Muscle layer of colon (tissue), 2 donors: ENCODE data around the gene DCLK1.

ENCODE experiments used
- H3K27ac ChIP-seq: one replicate; pipeline ENCODE4 v1.7.0; 2013; ENCODE audit warnings: low read depth, mild to moderate bottlenecking, low read length, moderate library complexity
- H3K27me3 ChIP-seq, 2 donors: one replicate each; pipeline ENCODE4 v1.7.0; 2013; ENCODE audit warnings: low read length in 2 of 2, mild to moderate bottlenecking in 2 of 2; ENCODE audit not compliant: insufficient read depth in 2 of 2, control insufficient read depth in 1 of 2
- H3K36me3 ChIP-seq: one replicate; pipeline ENCODE4 v1.7.0; 2013; ENCODE audit warnings: mild to moderate bottlenecking, low read length; ENCODE audit not compliant: insufficient read depth
- H3K4me1 ChIP-seq: one replicate; pipeline ENCODE4 v1.7.0; 2013; ENCODE audit warnings: mild to moderate bottlenecking, low read length; ENCODE audit not compliant: insufficient read depth
- H3K4me3 ChIP-seq, 2 donors: one replicate each; pipeline ENCODE4 v1.7.0; 2013; ENCODE audit warnings: low read length in 2 of 2, low read depth in 1 of 2, mild to moderate bottlenecking in 1 of 2, moderate library complexity in 1 of 2
- H3K9ac ChIP-seq: one replicate; pipeline ENCODE4 v1.7.0; 2013; ENCODE audit warnings: low read length
- H3K9me3 ChIP-seq: one replicate; pipeline ENCODE4 v1.7.0; 2013; ENCODE audit warnings: mild to moderate bottlenecking, low read length
- donor health status: abdominal sarcoma.
- donor health status: Adenocarcinoma of cecum.

DCLK1 gene

DNA sequence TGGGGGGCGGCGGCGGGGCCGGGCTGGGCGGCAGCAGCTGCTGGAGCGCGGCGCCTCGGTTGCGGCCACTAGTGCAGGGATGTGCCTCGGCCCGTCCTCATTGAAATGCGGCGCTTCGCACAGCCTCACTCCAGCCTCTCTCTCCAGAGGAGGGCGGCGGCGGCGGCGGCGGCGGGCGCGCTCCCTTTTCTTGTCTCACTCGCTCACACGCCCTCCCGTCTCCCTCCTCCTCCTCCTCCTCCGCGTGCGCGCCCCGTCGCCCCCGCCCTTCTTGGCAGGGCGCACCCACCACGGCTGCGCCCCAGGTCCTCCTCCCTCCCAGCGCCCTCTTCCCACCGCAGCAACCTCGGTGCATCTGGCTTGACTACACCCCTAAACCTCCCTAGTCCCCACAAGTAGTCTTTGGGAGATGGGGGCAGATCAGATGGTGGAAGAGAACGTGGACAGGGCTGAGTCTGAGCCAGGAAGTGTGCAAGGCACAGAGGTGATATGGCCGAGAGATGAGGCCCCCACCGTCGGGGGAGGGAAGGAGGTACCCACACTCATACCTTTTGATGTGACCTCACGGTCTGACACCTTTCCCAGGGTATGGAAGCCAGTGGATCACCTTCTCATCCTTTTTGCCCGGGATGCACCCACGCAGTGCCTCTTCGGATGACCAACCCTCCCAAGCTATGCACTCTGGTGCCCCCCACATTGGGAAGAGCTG, at the start of gene DCLK1:
Gene DCLK1, minus strand, starts transcription at position 161 of the 709 bp plus-strand sequence.
- Histone ChIP-seq H3K27ac (peak within 1 kb of the TSS; percentile 2), H3K36me3 (no peaks in the 10 kb centered on the region), H3K4me3 (peak within 1 kb of the TSS; percentile 52 to 55), H3K4me1 (no peaks in the 10 kb centered on the region), H3K9ac (no peak within 1 kb of the TSS), H3K27me3 (no peaks in the 10 kb centered on the region), H3K9me3 (no peaks in the 10 kb centered on the region)

DNA sequence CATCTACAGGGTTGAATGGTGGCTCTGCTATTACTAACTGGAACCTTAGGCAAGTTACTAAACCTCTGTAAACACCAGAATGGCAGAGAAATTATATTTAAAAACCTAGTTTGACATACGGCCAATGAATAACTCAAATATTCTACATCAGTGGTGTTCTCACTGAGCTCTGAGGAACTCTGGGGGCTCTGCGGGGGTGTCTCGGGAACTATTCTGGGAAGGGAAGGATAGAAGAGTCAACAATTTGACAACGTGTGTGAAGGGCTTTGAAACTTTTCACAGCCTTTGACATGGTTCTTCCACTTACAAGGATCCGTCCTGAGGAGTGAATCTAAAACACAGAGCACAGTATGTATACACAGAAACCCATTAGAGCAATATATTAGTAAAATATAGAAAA, 44.4 kb upstream of the DCLK1 start:
- Histone ChIP-seq H3K9ac (no peak overlapping the region), H3K4me1 (no peaks in the 10 kb centered on the region), H3K27ac (no peak overlapping the region), H3K9me3 (no peaks in the 10 kb centered on the region), H3K27me3 (no peaks in the 10 kb centered on the region), H3K4me3 (no peak overlapping the region), H3K36me3 (no peaks in the 10 kb centered on the region)

GRCh38 chr13:36174923-36175322, 43.7 kb upstream of the DCLK1 start:
- H3K9me3 ChIP-seq, result no peaks in the 10 kb centered on the region
- H3K4me3 ChIP-seq, result no peak overlapping the region
- H3K27ac ChIP-seq, result no peak overlapping the region
- no peaks in the 10 kb centered on the region for H3K4me1 ChIP-seq
- H3K27me3 ChIP-seq, result no peaks in the 10 kb centered on the region
- no peak overlapping the region for H3K9ac ChIP-seq
- no peaks in the 10 kb centered on the region for H3K36me3 ChIP-seq

- Histone ChIP-seq H3K9ac (no peak overlapping the region), H3K4me1 (no peaks in the 10 kb centered on the region), H3K4me3 (no peak overlapping the region), H3K36me3 (no peaks in the 10 kb centered on the region), H3K9me3 (no peaks in the 10 kb centered on the region), H3K27me3 (no peaks in the 10 kb centered on the region), H3K27ac (no peak overlapping the region)
Observed at GRCh38 chr13:36173571-36174322, 42.6 kb upstream of the DCLK1 start.

DNA sequence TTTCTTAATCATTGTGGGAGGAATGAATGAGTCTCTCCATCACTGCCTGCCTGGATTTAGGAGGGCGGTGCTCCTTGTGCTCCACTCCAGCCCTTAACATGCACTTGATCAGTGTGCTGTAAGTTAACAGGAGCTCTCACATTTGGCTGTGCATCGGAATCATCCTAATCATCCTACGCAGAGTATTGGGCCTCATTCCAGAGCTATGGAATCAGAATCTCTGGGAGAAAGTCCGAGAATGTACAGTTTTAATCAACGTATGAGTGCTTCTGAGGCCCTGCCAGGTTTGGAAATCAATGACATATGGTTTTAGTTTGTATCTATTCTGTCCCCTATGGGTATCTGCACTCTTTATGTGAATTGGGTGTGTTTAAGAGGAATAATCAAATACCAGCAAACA, 34.9 kb upstream of the DCLK1 start:
- no peak overlapping the region for H3K4me3 ChIP-seq
- H3K27me3 ChIP-seq, result no peaks in the 10 kb centered on the region
- no peak overlapping the region for H3K9ac ChIP-seq
- peaks cover 6% of the 10 kb centered on the region for H3K4me1 ChIP-seq
- H3K27ac ChIP-seq, result no peak overlapping the region
- H3K9me3 ChIP-seq, result no peaks in the 10 kb centered on the region
- H3K36me3 ChIP-seq, result no peaks in the 10 kb centered on the region

DNA sequence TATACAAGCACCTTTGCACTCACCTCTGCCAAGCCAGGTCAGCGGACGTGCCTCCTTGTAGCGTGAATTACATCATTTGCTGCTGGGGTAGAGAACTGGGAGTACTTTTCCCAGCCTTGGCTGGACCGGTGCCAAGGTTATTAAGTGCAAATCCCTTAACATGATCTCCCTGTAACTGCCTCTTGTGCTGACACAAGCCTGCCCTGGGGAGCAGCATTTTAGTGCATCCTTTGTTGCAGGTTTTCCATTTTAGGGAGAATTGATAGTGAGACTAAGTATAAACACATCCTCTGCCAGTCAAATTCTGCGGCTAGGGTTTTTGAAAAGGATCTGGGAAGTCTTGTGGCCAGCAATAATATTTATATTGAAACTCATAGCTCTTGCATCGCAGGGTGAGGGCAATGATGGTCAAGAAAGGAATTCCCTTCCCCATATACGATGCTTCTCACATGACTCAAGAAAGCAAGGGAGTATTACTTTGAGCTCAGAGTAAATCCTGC, 32.7 kb upstream of the DCLK1 start:
- Histone ChIP-seq H3K4me1 (peaks cover 6% of the 10 kb centered on the region), H3K27me3 (no peaks in the 10 kb centered on the region), H3K9ac (no peak overlapping the region), H3K36me3 (no peaks in the 10 kb centered on the region), H3K9me3 (no peaks in the 10 kb centered on the region), H3K27ac (no peak overlapping the region), H3K4me3 (no peak overlapping the region)

- Histone ChIP-seq H3K9ac (no peak overlapping the region), H3K4me1 (peaks cover 6% of the 10 kb centered on the region), H3K36me3 (no peaks in the 10 kb centered on the region), H3K27me3 (no peaks in the 10 kb centered on the region), H3K9me3 (no peaks in the 10 kb centered on the region), H3K4me3 (no peak overlapping the region), H3K27ac (no peak overlapping the region)
Observed at GRCh38 chr13:36163286-36163685, 32.1 kb upstream of the DCLK1 start.

- no peak overlapping the region for H3K4me3 ChIP-seq
- H3K27me3 ChIP-seq, result no peaks in the 10 kb centered on the region
- H3K9ac ChIP-seq, result no peak overlapping the region
- no peaks in the 10 kb centered on the region for H3K9me3 ChIP-seq
- H3K4me1 ChIP-seq, result peaks cover 6% of the 10 kb centered on the region
- H3K36me3 ChIP-seq, result no peaks in the 10 kb centered on the region
- H3K27ac ChIP-seq, result no peak overlapping the region
Observed at GRCh38 chr13:36160297-36160696, 29.1 kb upstream of the DCLK1 start.

DNA sequence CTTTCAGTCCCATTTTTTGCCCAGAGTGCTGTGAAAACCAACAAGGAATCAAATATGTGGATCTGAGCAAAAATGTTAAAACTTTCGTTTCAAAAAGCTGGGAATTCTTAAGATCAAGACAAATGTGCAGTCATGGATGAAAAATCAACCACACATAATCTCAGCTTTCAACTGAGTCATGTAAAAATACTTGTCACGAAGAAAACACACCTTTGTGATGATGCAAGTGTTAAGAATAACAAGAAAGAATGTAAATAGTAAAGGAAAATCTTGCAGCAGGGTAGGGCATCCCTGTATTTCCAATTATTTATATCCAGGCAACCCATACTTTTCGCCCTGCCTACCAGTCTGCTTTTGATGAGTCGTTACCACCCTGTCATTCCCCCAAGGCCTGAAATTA, 27.4 kb upstream of the DCLK1 start:
- Histone ChIP-seq H3K9ac (no peak overlapping the region), H3K9me3 (no peaks in the 10 kb centered on the region), H3K27me3 (peaks cover 0 to 6% of the 10 kb centered on the region in 2 donors), H3K4me3 (no peak overlapping the region), H3K27ac (no peak overlapping the region), H3K4me1 (peaks cover under 1% of the 10 kb centered on the region), H3K36me3 (no peaks in the 10 kb centered on the region)

- Histone ChIP-seq H3K9ac (no peak overlapping the region), H3K27me3 (peaks cover 0 to 6% of the 10 kb centered on the region in 2 donors), H3K27ac (no peak overlapping the region), H3K9me3 (no peaks in the 10 kb centered on the region), H3K4me3 (no peak overlapping the region), H3K36me3 (no peaks in the 10 kb centered on the region), H3K4me1 (no peaks in the 10 kb centered on the region)
Observed at GRCh38 chr13:36157480-36157879, 26.3 kb upstream of the DCLK1 start.

GRCh38 chr13:36154567-36155291, 23.5 kb upstream of the DCLK1 start:
- Histone ChIP-seq H3K4me1 (no peaks in the 10 kb centered on the region), H3K27me3 (peaks cover 0 to 6% of the 10 kb centered on the region in 2 donors), H3K4me3 (peak overlapping the region in 1 of 2 donors; percentile 13), H3K9ac (no peak overlapping the region), H3K9me3 (no peaks in the 10 kb centered on the region), H3K36me3 (no peaks in the 10 kb centered on the region), H3K27ac (no peak overlapping the region)
